ENCODE data around the gene MAP4K4. TPM values are rescaled to one million over a fixed set of nuclear protein-coding genes. Genes with fewer than 3 reads are reported as not detected.

The MAP4K4 gene
- total and polyA plus RNA-seq, 2 of the 4 experiments (the other 2 are of a cell fraction): 89.4 to 124 TPM

DNA sequence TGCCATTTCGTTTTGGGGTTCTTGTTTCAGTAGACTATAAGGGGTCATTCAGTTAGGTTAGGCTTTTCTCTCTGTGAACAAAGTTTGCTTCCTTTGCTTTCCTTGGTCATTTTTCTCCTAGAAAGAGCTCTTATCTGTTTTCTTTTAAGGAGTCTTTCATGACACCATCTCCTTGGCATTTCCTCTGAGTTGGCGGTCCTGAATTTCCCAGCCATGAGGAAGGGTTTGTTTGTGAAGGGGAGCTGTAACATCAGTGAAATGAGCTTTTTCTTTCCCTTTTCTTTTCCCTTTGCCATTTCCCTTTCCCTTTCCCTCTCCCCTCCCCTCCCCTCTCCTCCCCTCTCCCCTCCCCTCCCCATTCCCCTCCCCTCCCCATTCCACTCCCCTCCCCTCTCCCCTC is 61.7 kb downstream of the MAP4K4 start:
- H2AFZ ChIP-seq (replicated peaks; ENCODE audit: low read length, poor library complexity): no peak overlapping the region
- ChIA-PET POLR2A (ENCODE audit: unreplicated experiment) (interaction anchor here (0.7 kb wide), 1 partner anchor 568 kb away, joined by 4 read pairs; no protein-coding TSS in a partner anchor), CTCF (interaction anchor here (0.9 to 1.5 kb wide), 3 partner anchors 12 to 73 kb away, joined by 3 read pairs; no protein-coding TSS in a partner anchor)
- H4K8ac ChIP-seq (ENCODE audit: low read depth in 2 of 2, low read length in 2 of 2): 0 out of 4 replicates have a peak overlapping the region, but pooled peaks of 1 of the 2 experiments have one; percentile 50
- H2BK5ac ChIP-seq (ENCODE audit: low read depth, low read length, poor library complexity, severe bottlenecking): peak overlapping the region; percentile 28
- H3K14ac ChIP-seq (replicated peaks; ENCODE audit: low read depth, low read length): no peak overlapping the region
- H2BK20ac ChIP-seq (ENCODE audit: low read depth, low read length): no peak overlapping the region
- peaks cover 26% of the 10 kb centered on the region for H3K4me1 ChIP-seq (ENCODE audit: control insufficient read depth, insufficient read depth, low read length)
- H3K23ac ChIP-seq (ENCODE audit: low read depth, low read length): no peak overlapping the region
- peaks cover 5 to 72% of the 10 kb centered on the region in 2 experiments for H3K79me1 ChIP-seq (ENCODE audit: low read depth in 1 of 2, low read length in 2 of 2)
- H2AK5ac ChIP-seq (ENCODE audit: low read depth, low read length): no peak overlapping the region
- in situ Hi-C loops (cut with MboI; ENCODE audit: low sequenced_read_pairs): no loop called here
- peak overlapping the region; percentile 49; the same call in 1 of the 2 replicates for H2BK120ac ChIP-seq (ENCODE audit: low read depth, low read length)
- ATAC-seq (ENCODE audit: low read depth): peak; percentile 74
- no peak overlapping the region for H3K4ac ChIP-seq (ENCODE audit: low read depth, low read length)
- no peaks in the 10 kb centered on the region for H3K9me3 ChIP-seq (ENCODE audit: control insufficient read depth, insufficient read depth, low read length)
- DNase-seq: peak; percentile 97
- H3K9ac ChIP-seq (ENCODE audit: low read depth, low read length): no peak overlapping the region
- no peak overlapping the region for H3K4me3 ChIP-seq (ENCODE audit: insufficient read depth, low read depth, low read length)
- no peak overlapping the region for H4K91ac ChIP-seq (ENCODE audit: insufficient read depth, low read depth, low read length)
- no TSS peak for BruUV-seq (replicated peaks)
- H3K36me3 ChIP-seq (ENCODE audit: control insufficient read depth, insufficient read depth, low read length): no peaks in the 10 kb centered on the region
- TF ChIP-seq CEBPB (IDR thresholded peaks at IDR 0.05; ENCODE audit: low read depth, low read length) (no peak), MXI1 (IDR thresholded peaks at IDR 0.05; ENCODE audit: borderline replicate concordance, low read depth, low read length) (0 out of 2 replicates have a peak, but pooled peaks have one; percentile 28), RAD21 (IDR thresholded peaks at IDR 0.05; ENCODE audit: low read length) (no peak; the same call in 1 of the 2 replicates), FOS (IDR thresholded peaks at IDR 0.05; ENCODE audit: low read depth, low read length) (peak; percentile 71), BHLHE40 (IDR thresholded peaks at IDR 0.05; ENCODE audit: low read depth, low read length) (no peak), RFX5 (IDR thresholded peaks at IDR 0.05; ENCODE audit: low read depth, low read length) (no peak), NFE2L2 (IDR thresholded peaks at IDR 0.05; ENCODE audit: low read depth, low read length) (no peak), POLR2A (IDR thresholded peaks at IDR 0.05; ENCODE audit: low read depth, low read length) (no peak), RCOR1 (IDR thresholded peaks at IDR 0.05; ENCODE audit: insufficient replicate concordance, low read length) (no peak), SMC3 (IDR thresholded peaks at IDR 0.05; ENCODE audit: low read depth, low read length) (no peak), MAFK (IDR thresholded peaks at IDR 0.05; ENCODE audit: low read depth, low read length) (peak; percentile 31; the same call in 1 of the 2 replicates)
- TF ChIP-seq, protein P1, sequence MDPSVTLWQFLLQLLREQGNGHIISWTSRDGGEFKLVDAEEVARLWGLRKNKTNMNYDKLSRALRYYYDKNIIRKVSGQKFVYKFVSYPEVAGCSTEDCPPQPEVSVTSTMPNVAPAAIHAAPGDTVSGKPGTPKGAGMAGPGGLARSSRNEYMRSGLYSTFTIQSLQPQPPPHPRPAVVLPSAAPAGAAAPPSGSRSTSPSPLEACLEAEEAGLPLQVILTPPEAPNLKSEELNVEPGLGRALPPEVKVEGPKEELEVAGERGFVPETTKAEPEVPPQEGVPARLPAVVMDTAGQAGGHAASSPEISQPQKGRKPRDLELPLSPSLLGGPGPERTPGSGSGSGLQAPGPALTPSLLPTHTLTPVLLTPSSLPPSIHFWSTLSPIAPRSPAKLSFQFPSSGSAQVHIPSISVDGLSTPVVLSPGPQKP (IDR thresholded peaks at IDR 0.05; ENCODE audit: borderline replicate concordance, low read depth, low read length): no peak
- H3K27ac ChIP-seq (ENCODE audit: insufficient read depth, low read length): peak overlapping the region; percentile 59; the same call in 1 of the 2 replicates
- no peak overlapping the region for H2BK15ac ChIP-seq (ENCODE audit: low read depth, low read length)
- H3K9me1 ChIP-seq (ENCODE audit: insufficient read depth, low read length): peaks cover 33% of the 10 kb centered on the region
- peaks cover 47% of the 10 kb centered on the region for H4K20me1 ChIP-seq (ENCODE audit: insufficient read depth, low read length)
- H4K5ac ChIP-seq (ENCODE audit: low read depth, low read length): no peak overlapping the region
- WGBS, 2 experiments (ENCODE audit: extremely low coverage in 2 of 2, insufficient read length in 1 of 2): no CpG with 5 or more reads among the region's 2 CpGs
- H3K56ac ChIP-seq (ENCODE audit: extremely low read depth, insufficient read depth, low read length): no peak overlapping the region; the same call in 1 of the 2 replicates
- no peak overlapping the region for H2AK9ac ChIP-seq (replicated peaks; ENCODE audit: low read depth, low read length, poor library complexity)
- intact Hi-C loops (cut with micrococcal nuclease): no loop called here
- H3K27me3 ChIP-seq (ENCODE audit: control insufficient read depth, insufficient read depth, low read length): no peaks in the 10 kb centered on the region
- H3K4me2 ChIP-seq (ENCODE audit: low read depth, low read length): no peak overlapping the region
- dilution Hi-C loops (cut with HindIII; ENCODE audit: low sequenced_read_pairs, unreplicated experiment): no loop called here
- H3K18ac ChIP-seq (ENCODE audit: low read depth, low read length): no peak overlapping the region
